ENCODE results near the gene STAT4.
A peak's percentile ranks its signal among the peaks of the same experiment; 100 is the strongest.

STAT4 gene

DNA sequence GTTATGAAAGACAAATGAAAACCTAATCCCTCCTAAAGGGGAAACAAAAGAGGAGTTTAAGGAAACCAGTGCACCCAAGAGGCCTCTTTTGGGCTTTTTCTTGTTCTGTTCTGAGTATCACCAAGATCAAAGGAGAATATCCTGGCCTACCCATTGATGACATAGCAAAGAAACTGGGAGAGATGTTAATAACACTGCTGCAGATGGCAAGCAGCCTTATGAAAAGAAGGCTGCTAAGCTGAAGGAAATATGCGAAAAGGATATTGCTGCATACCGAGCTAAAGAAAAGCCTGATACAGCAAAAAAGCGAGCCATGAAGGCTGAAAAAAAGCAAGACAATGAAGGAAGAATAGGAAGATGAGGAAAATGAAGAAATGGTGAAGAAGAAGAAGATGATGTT lies 23.6 kb upstream of the STAT4 start:
- no peak for DNase-seq

DNA sequence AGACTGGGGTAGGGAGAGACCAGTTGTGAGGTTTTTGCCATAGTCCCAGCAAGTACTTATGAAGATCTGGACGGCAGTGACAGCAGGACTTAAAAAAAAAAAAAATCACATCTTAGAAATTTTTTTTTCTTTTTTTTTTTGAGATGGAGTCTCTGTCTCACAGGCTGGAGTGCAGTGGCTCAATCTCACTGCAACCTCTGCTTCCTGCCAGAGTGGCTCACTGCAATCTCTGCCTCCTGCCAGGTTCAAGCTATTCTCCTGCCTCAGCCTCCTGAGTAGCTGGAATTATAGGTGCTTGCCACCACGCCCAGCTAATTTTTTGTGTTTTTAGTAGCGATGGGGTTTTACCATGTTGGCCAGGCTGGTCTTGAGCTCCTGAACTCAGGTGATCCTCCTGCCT lies 22.4 kb upstream of the STAT4 start:
- no peak for DNase-seq

DNA sequence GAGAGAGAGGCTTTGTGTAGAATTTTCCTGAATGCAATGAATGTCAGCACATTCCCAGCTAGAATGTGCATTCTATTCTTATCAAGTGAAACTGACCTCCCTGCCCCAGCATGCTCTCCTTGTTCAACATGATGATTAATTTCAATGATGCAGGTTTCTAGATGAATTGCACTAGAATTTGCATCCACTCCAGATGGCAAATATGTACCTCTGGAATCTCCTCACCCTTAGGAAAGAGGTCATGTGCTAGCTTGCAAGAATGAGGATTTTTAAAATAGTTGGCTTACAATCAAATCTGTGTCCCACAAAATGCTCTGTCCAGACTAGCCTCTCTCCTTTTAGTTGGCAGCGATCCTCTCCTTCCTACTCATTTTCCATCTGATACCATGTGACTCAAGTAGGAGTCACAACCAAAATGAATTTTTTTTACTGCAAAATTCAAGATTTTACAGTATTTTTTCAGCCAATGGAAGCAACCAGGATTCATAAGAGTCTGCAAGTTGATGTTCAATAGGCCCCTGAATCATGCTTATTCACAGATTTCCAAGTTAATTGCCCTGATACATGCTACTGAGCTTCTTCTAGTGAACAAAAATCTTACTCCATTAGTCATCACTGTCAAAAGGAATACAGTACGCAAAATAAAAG lies 21.0 kb upstream of the STAT4 start:
- DNase-seq: no peak

DNA sequence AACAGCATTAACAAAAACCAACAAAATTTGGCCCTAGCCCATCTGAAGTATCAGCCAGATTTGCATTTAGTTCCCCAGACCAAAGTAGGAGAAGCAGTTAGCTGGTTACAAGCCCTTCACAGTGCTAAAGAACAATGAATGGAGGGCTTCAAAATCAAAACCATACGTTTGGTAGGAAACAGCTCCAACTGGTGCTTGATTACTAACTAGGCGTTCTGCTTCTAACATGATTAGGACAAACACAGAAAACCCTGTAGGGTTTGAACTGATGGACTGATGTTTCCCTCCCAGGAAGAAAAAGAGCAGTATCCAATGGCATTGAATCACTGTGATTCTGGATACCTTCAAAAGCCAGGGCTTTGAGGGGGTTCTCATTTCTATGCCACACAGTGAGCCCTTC lies 20.5 kb upstream of the STAT4 start:
- DNase-seq: no peak

DNA sequence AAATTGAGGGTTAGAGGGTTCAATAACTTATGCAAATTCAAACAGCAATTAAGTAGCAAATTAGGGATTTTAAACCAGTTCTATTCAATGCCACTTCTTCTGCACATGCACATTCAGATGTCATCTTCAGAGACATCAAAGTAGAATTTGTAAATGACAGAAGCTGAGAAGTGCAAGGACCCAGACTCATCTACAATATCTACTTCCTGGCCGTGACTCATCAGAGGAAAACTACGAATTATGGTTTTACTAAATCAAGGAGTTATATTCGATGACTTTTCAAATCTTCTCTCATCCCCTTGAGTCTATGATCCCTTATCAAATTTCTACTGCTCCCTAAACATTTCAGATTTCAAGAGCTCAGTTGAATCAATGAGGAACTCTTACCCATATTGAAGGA lies 20.0 kb upstream of the STAT4 start:
- no peak for DNase-seq

DNA sequence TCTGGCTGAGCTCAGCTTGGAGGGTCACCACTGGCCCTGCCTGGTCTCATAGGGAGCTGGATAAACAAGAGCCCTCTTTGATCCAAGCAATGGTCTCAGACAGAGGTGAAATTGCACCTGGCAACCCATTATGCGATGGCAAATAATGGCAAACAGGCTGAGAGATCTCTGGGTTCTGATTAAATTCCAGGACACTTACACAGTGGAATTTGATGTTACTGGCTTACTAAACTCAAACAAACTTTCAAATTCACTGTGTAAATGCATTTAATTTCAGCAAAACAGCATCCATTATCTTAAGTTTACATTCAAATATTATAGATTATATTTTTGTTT lies 19.5 kb upstream of the STAT4 start:
- no peak for DNase-seq

DNA sequence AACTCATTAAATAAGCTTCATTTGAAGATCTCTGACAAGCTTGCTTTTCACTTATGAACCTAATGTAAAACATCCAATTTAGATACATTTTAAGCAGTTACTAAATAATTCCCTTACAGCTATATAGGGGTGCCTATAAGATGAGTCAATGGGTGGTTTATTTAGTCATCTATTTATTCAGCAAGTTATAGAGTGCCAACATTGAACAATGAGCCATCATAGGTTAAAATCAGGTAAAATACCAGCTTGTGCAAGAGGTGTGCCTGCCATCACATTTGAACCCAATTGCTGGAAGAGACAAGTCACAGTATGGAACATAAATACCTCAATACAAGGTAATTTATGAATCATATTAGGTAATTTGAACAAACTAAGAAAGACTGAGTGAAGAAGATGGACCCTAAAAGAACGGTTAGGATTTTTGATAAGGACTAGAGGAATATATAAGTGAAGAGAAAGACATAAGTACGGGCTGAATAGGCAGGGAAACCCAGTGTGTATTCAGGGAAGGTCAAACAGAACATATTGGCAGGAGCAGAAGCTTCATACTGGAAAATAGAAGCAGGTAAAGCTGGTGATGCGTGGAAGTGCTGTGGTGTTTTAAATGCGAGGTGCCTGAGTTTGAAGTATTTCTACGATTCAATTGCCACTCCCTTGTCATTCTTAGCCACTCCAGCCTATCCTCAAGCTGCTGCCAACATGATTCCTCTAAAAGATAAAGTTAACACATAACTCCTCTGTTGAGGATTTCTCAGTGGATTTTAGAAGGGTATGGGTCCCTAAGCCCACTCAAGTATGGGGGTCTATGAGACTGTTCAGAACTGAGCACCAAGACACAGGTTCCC lies 18.9 kb upstream of the STAT4 start:
- no peak for DNase-seq

DNA sequence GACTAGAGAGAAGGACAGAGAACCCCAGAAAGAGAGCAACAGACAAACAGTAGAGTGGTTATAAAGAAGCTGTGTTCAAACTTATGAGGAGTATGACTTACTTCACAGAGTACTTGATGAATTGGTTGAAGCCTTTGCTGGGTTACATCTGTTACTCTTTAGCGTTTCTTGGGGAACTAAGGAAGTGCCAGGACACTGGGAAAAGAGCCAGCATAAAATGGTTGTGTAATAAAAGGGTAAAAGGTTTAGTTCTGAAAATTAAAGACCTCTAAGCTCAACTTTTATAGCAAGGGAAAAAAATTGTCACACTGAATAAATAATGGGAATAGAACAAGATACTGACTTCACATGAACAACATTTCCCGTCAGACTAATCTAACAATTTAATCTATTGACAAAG lies 17.0 kb upstream of the STAT4 start:
- DNase-seq: no peak

DNA sequence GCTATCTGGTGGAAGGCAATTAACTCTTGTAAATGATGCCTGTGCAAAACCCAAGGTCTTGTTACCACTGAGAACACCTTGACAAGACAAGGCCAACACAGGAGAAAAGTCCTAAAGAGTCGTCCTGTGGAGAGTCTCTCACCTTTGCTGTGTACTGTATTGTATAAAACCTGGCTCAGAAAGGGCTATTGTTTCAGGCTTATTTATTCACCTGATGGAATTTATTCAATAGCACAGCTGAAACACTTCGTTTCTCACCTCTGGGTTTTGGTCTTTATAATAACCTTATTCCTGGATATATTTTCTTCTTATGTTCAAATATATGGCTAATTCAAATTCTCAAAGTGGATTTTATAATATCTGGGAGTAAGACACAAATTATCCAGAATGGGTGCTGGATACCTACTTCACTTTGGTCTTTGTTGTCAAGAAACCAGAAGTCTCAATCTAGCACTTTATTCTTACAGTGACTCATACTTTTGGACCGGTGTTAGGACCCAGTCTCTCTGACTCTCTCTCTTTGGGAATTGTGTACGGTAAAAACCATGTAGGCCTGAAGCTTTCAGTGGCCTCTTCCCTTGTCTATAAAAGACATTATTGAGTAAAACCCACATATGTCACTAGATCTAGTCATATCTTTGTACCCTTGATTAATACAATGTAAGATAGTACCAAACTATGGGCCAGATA lies 16.1 kb upstream of the STAT4 start:
- no peak for DNase-seq

DNA sequence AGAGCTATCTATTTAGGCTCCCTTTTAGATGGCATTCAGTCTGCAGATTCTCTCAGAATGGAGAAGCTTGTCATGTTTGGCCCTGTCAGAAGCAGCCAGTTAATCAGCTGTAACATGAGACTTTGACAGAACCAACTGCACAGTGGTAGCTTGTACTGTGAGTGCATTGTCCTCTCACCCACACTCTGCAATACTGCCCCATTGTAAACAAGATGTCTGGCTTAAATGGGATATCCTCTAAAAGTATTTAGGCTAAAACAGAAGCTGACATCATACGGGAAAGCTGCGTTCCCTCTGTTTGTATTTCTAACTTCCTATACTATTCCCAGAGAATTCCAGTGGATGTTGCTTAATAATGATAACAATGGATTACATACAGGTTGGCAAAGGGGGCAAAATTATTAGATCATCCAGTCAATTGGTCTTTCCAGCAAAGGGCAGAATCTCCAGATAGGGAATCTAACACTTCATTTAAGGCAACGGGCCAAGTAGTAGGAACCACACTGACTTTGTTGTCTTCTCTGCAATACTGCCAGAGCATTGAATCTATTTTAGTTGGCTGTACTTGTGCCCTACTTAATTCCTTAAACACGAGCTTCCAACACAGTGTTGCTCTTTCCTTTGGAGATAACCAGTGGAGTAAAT lies 15.4 kb upstream of the STAT4 start:
- DNase-seq: peak; percentile 29

DNA sequence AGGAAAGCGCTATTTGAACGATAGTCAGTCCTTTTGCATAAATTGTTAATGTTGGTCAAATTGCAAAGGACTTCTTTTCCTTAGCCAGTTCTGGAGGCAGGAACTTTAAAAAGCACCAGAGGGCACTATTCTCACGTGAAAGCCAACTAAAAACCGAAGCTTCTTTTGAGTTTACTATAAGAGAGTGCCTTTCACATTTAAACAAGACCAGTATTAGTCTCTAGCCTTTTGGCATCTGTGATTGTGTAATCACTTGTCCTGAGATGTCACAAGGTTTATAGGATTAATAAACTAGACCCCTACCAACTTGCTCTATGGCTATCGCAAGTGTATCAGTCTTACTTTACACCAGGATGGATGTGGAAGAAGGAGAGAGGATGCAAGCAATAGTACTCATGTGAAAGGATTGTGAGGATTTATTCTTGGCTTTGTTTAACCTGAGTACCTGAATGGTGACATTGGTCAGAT lies 14.4 kb upstream of the STAT4 start:
- DNase-seq: peak; percentile 32

DNA sequence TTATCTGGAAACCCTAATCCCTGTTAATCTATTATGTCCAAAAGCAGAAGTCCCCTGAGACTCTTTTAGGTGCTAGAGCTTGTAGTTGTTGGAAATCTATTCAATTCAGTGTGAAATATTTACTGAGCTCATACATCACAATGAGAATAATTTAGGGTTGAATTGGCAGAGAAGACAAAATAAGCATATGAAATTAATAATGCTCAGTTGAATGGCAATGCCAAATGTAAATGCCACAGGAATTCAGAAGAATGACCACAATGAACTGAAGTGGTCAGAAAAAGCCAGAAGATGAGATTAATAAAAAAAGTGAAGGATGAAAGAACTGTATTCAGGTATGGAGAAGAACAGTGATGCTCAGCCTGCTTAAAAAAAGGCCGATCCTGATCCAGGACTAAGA lies 8.0 kb upstream of the STAT4 start:
- no peak for DNase-seq

DNA sequence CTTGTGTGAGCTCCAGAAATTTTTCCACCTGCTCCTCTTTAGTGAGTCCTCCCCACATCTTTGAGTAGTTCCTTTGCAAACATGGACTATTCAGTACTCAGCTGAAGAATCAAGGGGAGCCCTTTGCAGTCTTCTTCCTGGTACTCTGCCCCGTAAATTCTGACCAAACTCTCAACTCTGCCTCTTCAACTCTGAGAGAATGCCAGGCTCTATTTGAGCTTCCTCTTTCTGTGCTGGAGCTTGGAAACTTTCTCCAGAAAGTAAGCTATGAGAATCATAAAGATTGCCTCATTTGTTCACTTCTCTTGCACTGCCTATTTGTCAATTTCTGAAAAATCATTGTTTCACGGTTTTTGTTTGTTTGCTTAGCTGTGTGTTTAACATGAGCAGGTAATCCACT lies 7.4 kb upstream of the STAT4 start:
- DNase-seq: no peak

DNA sequence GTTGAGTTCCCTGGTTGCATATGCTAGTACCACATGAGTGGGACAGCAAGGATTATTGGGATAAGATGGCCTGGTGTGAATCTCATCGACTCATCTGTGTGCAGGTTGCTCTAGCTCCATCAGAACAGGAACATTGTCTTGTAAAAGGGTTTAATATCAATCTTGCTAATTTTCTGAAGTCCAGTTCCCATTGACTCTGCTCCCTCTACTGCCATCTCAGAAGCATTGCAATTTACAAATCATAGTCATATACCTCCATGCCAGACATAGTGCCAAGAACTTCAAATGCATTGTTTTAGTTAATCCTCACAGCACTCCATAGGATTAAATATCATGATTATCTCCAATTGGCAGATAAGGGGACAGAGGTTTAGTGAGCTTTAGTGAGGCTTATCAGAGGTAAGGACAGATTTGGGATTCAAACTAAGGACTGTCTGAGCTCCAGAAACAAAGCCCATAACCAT lies 4.8 kb upstream of the STAT4 start:
- DNase-seq: no peak

DNA sequence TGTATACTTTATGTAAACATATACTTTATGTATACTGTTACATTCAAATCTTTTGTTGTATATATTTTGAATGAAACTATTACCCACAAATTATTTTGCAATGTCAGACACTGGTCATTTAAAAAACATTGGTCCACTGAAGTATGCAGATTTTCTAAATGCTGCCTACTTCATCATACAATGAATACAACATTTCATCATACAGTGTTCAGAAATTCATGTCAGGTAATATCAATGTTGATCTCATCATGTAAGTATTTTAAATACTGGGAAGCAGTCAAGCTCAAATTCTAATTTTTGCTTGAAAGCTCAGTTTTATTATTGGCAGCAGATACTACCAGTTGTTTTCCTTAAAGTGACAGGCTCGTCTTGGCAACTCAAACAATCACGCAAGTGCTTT lies 2.9 kb upstream of the STAT4 start:
- DNase-seq: no peak

DNA sequence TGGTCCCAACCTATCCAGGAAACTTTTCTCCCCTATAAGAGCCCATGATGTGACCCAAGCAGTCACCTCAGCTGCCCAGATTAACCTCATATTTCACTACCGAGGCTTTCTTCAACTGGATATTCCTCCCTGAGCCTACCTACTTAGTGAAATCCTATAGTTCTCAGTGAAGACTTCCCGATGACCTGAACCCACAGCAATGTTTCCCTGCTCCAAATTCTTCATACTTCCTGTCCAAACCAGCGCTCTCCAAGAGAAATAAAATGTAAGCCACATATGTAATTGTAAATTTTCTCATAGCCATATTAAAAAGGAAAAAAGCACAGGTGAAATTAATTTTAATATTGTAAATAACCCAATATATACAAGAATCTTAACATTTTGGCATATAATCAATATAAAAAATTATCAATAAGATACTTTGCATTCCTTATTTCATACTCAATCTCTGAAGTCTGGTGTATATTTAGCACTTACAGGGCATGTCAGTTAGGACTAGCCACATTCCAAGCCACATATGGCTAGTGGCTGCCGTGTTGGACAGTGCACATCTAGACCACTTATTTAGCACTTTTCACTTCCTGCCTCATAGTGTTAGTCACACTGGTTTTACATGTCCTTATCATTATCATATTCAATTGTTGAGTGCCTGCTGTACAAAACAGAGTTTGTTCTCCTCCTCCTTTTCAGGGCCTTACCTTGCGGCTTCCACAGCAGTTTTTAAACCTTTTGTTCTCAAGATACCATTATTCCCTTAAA lies 1.9 kb upstream of the STAT4 start:
- DNase-seq: no peak

DNA sequence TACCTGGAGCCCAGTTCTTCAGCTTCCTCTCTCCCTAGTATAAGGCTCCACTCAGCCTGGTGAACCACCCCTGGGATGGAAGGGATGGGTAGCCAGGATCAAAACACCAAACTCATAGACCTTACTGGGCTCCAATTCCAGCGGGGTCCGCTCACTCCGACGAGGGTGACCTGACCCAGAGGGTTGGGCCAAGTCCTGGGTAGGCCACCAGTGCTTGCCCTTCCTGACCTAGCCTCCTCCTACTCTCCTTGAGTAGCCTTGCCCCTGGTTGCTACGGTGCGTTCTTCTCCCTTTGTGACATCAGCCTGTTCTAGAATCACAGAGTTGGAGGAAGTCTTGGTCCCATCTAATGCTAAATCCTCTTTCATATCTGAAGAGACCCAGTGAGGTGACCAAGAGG lies 537 bp upstream of the STAT4 start:
- no peak for DNase-seq

DNA sequence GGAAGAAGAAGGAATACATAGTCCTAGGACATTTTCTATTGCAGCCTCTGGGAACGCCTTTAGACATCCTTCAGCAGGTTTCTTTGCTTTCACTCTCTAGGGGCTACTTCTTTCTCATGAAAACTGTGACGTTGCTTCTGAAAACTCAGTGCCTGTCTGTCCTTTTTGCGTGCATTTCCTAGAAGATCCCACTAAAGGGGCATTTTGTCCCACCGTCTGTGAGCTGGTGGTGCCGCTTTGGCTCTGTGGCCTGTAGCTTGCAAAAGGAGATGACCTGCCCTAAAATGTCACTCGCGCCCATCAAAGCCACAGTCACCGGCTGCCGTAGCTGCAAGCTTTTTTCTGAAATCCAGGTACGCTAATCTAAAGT lies 579 bp downstream of the STAT4 start:
- DNase-seq: no peak

DNA sequence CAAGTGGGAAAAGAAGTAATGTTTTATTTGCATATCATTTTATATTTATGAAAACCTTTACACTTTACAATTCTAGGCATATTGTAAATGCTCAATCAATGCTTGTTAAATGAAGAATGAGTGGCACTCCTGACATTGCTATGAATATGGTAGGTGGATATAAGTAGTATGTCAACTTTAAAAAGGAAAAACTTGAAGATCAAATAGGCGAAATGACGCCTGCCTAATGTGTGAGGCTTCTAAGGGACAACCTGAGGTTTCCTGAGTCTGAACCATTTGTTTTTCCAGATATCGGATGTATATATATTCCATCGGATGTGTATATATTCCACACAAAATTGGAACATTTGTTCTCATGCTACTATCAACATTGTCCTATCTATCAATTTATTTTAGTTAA lies 1.4 kb downstream of the STAT4 start:
- DNase-seq: no peak

DNA sequence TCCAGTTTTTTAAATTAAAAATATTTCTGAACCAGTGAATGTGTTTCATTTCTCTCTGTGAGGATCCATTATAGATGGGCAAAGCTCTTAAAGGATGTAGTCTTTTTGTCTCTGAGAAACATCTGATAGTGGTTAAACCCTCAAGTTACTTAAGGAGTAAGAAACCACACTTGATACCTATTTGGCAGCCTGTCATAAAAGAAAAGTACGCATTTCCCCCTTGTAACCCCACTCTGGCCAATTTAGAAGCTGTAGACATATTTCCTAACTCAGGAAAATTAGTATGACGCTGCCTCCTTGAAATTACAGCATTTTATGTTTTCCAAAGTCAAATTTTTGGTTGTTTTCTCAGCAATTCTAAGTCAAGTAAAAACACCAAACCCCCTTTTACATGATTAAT lies 2.0 kb downstream of the STAT4 start:
- no peak for DNase-seq

DNA sequence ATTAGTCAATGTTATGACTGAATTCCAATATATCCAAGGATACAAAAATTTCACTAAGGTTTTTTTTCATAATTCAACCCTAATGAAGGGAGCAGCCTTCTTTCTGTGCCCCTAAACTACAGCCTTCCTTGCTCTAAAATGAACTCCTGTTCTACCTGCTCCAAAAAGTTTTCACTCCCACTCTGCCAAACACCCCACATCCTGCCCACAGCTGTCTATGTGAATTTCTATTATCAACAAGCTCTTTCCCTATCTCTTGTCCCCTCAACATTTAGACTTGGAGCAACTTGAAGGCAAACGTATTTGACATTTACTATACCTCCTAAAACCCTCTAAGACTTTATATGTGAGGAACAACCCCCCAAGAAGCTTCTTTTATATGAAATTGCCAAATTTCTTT lies 2.5 kb downstream of the STAT4 start:
- DNase-seq: no peak

DNA sequence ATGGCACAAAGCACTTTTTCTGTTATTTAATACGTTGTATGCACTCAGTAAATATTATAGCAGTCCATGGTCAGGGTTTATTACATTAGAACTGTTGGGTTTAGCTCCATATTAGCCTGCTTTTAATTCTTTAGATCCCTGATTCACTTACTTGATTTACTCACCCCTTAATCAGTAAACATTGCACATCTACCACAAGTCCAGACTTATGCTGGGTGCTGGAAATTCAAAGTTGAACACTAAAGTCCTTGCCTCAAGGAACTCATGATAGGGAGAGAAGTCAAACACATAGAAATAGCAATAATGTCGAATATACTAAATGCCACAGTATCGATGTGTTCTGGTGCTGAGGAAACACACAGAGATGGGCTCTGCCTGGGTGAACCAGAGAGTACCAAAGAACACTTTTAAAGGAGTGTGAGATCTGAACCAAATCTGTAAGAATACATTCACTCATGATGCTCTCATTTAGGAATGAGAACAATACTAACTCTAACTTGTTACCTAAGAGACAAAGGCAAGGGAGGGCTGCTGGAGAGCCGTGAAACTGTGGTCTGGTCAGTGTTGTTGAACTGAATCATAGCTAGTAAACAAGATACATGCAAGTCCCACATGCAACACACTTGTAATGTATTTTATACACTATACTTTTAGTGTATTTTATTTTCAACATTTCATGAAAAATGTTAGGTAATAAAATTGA lies 4.9 kb downstream of the STAT4 start:
- DNase-seq: no peak

Data from NCI-H2171 (cell line).